Brain microvascular endothelial cell (primary cell): ENCODE measurements around the gene BPTF.

Experiments used
- DNase-seq: peaks from one replicate; pipeline ENCODE4 v3.0.0-alpha.2; 2020
- H3K27ac ChIP-seq: fragments of 250-450 bp; sonication (Bioruptor Pico); 2 replicates; pipeline ENCODE4 v1.5.1; 2020; ENCODE audit warnings: mild to moderate bottlenecking, moderate library complexity
- H3K27me3 ChIP-seq: fragments of 250-450 bp; sonication (Bioruptor Pico); replicated peaks from 2 replicates; pipeline ENCODE4 v1.5.1; 2020; ENCODE audit warnings: mild to moderate bottlenecking
- H3K36me3 ChIP-seq: fragments of 250-450 bp; sonication (Bioruptor Pico); replicated peaks from 2 replicates; pipeline ENCODE4 v1.5.1; 2020; ENCODE audit warnings: mild to moderate bottlenecking
- H3K4me3 ChIP-seq: 2 replicates; pipeline ENCODE4 v1.5.1; 2011; ENCODE audit warnings: low read depth, mild to moderate bottlenecking, control low read depth, low read length, moderate library complexity
- in situ Hi-C: cut with HindIII; loops from 2 replicates; pipeline ENCODE4 v1.10.0; 2017; ENCODE audit warnings: low sequenced_read_pairs, low pct_ligation_motif_present
- TF ChIP-seq, protein P1 (sequence below): IDR thresholded peaks from 2 replicates; pipeline ENCODE4 v1.5.1; 2011; ENCODE audit warnings: low read depth, mild to moderate bottlenecking, moderate library complexity, low read length, control low read depth, inconsistent platforms; ENCODE audit errors: missing control alignments

BPTF gene, protein sequence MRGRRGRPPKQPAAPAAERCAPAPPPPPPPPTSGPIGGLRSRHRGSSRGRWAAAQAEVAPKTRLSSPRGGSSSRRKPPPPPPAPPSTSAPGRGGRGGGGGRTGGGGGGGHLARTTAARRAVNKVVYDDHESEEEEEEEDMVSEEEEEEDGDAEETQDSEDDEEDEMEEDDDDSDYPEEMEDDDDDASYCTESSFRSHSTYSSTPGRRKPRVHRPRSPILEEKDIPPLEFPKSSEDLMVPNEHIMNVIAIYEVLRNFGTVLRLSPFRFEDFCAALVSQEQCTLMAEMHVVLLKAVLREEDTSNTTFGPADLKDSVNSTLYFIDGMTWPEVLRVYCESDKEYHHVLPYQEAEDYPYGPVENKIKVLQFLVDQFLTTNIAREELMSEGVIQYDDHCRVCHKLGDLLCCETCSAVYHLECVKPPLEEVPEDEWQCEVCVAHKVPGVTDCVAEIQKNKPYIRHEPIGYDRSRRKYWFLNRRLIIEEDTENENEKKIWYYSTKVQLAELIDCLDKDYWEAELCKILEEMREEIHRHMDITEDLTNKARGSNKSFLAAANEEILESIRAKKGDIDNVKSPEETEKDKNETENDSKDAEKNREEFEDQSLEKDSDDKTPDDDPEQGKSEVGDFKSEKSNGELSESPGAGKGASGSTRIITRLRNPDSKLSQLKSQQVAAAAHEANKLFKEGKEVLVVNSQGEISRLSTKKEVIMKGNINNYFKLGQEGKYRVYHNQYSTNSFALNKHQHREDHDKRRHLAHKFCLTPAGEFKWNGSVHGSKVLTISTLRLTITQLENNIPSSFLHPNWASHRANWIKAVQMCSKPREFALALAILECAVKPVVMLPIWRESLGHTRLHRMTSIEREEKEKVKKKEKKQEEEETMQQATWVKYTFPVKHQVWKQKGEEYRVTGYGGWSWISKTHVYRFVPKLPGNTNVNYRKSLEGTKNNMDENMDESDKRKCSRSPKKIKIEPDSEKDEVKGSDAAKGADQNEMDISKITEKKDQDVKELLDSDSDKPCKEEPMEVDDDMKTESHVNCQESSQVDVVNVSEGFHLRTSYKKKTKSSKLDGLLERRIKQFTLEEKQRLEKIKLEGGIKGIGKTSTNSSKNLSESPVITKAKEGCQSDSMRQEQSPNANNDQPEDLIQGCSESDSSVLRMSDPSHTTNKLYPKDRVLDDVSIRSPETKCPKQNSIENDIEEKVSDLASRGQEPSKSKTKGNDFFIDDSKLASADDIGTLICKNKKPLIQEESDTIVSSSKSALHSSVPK (N-terminal part only)

DNA sequence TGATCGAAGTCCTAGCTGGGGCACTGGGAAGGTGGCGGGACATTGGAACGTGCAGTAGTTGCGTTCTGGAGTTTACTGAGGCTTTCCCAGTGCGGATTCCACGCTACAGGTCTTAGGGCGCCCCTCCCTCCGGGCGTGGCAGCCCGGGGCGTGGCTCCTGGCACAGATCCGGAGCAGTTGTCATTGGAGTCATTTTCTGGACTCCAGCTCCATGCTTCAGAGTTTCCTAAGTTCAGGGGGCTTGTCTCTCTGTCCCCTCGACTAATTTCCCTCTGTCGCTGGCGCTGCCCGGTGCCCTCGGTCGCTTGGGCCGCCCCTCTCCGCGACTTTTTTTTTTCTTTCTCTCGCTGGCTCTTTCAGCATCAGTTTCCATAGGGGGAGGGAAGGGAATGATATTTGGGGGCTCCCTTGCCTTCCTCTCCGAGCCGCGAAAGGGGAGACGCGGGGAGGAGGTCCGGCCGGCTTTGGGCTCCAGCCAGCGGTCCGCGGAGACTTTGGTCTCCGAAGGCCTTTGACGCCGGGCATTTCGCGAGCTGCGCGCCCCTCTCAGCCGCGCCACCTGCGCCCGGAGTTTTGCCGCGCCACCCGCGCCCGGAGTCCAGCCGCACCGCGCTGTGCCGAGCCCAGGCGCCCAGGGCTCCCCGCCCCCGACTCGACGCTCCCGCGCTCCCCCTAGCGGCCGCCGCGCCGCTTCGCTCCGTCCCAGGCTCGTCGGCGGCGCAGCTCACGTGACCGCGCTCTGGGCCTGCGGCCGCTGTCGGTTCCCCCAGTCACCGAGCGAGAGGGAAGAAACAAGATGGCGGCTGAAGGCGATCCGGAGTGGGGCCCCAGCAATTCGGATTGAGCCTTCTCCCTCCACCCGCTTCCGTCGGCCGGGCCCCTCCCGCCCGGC lies at the start of gene BPTF:
Gene BPTF, plus strand, starts transcription at position 769 of the 892 bp plus-strand sequence. CDS start 222 bp downstream, outside the sequence.
- Histone ChIP-seq H3K27ac (peak within 1 kb of the TSS; percentile 59), H3K4me3 (peak within 1 kb of the TSS; percentile 94), H3K36me3 (no peaks in the 10 kb centered on the region), H3K27me3 (no peaks in the 10 kb centered on the region)
- in situ Hi-C loops, result no loop called here
- peak; percentile 75 for DNase-seq
- TF ChIP-seq, protein P1, sequence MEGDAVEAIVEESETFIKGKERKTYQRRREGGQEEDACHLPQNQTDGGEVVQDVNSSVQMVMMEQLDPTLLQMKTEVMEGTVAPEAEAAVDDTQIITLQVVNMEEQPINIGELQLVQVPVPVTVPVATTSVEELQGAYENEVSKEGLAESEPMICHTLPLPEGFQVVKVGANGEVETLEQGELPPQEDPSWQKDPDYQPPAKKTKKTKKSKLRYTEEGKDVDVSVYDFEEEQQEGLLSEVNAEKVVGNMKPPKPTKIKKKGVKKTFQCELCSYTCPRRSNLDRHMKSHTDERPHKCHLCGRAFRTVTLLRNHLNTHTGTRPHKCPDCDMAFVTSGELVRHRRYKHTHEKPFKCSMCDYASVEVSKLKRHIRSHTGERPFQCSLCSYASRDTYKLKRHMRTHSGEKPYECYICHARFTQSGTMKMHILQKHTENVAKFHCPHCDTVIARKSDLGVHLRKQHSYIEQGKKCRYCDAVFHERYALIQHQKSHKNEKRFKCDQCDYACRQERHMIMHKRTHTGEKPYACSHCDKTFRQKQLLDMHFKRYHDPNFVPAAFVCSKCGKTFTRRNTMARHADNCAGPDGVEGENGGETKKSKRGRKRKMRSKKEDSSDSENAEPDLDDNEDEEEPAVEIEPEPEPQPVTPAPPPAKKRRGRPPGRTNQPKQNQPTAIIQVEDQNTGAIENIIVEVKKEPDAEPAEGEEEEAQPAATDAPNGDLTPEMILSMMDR, result peak; percentile 57

DNA sequence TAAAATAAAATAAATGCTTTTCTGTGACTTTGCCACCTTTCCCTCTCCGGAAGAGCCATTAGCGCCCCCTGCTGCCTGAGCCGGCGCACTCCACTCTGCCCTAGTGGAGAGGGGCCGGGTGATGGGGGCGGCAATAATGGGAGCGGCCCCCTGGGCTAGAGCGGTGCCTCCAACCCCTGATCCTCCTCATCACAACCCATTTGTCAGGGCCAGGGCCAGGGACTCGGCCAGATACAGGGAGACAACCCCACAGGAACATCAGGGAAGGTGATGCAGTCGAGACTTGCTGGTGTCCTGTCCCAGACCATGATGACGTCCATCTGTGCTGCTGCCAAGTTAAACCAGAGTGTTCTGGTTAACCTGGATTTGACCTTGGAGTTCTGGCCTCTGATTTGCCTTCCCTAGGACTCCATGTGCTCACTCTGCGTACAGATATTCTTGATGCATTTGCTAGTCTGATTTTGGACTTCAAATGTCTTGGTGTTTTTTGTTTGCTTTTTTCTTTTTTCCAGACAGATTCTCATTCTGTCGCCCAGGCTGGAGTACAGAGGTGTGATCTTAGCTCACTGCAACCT lies 46.1 kb upstream of the BPTF start:
- Histone ChIP-seq H3K4me3 (no peak overlapping the region), H3K36me3 (no peaks in the 10 kb centered on the region), H3K27ac (no peak overlapping the region), H3K27me3 (no peaks in the 10 kb centered on the region)
- peak; percentile 87 for DNase-seq
- in situ Hi-C loops, result no loop called here
- TF ChIP-seq, protein P1, result peak; percentile 82

DNA sequence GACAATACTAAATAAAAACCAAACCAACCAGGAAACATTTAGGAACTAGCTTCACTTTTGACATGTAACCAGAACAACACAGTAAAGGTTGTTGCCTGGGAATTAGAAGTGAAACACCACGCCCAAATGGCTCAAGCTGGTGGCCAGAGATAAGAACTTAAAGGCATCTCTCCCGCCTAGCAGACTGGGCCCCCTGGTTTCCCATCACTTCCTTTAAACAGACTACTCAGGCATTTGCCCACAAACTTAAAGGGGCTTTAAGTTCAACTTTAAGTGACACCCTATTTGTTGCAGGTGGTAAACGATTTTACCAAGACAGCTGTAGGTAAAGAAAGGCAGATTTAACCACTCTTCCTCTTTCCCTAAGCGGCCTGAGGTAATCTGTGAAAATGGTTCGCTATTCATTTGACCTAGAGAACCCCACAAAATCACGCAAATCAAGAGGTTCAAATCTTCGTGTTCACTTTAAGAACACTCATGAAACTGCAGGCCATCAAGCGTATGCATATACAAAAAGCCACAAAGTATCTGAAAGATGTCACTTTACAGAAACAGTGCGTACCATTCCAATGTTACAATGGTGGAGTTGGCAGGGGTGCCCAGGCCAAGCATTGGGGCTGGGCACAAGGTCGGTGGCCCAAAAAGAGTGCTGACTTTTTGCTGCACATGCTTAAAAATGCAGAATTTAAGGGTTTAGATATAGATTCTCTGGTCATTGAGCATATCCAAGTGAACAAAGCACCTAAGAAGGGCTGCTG lies 40.8 kb upstream of the BPTF start:
- no peaks in the 10 kb centered on the region for H3K27me3 ChIP-seq
- in situ Hi-C loops, result no loop called here
- H3K27ac ChIP-seq, result no peak overlapping the region
- no peaks in the 10 kb centered on the region for H3K36me3 ChIP-seq
- TF ChIP-seq, protein P1, result no peak
- no peak for DNase-seq
- H3K4me3 ChIP-seq, result no peak overlapping the region

DNA sequence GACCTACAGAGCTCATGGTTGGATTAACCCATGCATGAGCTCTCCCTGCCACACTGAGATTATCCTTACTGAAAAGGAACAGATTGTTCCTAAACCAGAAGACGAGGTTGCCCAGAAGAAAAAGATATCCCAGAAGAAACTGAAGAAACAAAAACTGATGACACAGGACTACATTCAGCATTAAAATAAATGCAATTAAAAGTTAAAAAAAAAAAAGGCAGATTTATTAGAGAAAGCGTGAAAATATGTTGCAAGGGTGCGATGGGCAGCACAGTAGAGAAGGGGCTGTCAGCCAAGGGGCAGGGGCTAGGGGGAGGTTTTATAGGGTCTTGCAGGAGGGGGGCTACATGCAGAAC lies 40.2 kb upstream of the BPTF start:
- in situ Hi-C loops, result no loop called here
- no peak for DNase-seq
- Histone ChIP-seq H3K27ac (no peak overlapping the region), H3K36me3 (no peaks in the 10 kb centered on the region), H3K4me3 (no peak overlapping the region), H3K27me3 (no peaks in the 10 kb centered on the region)
- TF ChIP-seq, protein P1, result no peak
